Measurements from ENCODE around the gene CAPZA2.

Gene CAPZA2

DNA sequence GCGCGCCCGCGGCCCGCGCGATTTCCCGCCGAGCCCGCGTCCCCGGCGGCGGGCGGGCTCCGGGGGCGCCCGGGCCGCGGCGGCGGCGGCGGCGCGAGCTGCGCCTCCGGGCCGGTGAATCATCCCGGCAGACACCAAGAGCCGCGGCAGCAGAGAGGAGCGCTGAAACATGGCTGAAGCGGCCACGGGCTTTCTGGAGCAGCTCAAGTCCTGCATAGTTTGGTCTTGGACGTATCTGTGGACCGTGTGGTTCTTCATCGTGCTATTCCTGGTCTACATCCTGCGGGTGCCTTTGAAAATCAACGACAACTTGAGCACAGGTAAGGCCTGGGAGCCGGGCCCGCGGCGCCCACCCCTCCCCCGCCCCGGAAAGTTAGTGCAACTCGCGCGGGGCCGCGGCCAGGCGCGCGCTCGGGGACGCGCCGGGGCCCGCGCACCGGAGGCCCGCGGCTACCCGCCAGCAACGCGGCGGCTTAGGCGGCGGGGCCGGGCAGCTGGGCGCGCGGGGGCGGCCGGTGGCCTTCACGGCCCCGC is 91.1 kb downstream of the CAPZA2 start, which contains the start of gene ST7 (continued):
- no peak for TF ChIP-seq ZNF585B (tag by site-specific recombination; IDR thresholded peaks at IDR 0.05)
- TF ChIP-seq MEIS1 (CRISPR knock-in tag; IDR thresholded peaks at IDR 0.05; ENCODE audit: borderline replicate concordance) = no peak
- TF ChIP-seq FEZF1 (tag by site-specific recombination; IDR thresholded peaks at IDR 0.05) = no peak
- TF ChIP-seq ZNF354C (tag by site-specific recombination; IDR thresholded peaks at IDR 0.05; ENCODE audit: borderline replicate concordance, low read depth) = no peak
- no peak for TF ChIP-seq ZNF776 (tag by site-specific recombination; IDR thresholded peaks at IDR 0.05; ENCODE audit: borderline replicate concordance)
- no peak for TF ChIP-seq ZNF157 (tag by site-specific recombination; IDR thresholded peaks at IDR 0.05)
- no peak for TF ChIP-seq ZNF548 (tag by site-specific recombination; IDR thresholded peaks at IDR 0.05)
- TF ChIP-seq, protein P1, sequence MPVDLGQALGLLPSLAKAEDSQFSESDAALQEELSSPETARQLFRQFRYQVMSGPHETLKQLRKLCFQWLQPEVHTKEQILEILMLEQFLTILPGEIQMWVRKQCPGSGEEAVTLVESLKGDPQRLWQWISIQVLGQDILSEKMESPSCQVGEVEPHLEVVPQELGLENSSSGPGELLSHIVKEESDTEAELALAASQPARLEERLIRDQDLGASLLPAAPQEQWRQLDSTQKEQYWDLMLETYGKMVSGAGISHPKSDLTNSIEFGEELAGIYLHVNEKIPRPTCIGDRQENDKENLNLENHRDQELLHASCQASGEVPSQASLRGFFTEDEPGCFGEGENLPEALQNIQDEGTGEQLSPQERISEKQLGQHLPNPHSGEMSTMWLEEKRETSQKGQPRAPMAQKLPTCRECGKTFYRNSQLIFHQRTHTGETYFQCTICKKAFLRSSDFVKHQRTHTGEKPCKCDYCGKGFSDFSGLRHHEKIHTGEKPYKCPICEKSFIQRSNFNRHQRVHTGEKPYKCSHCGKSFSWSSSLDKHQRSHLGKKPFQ (tag by site-specific recombination; IDR thresholded peaks at IDR 0.05) = no peak
- no peak for TF ChIP-seq ZNF473 (tag by site-specific recombination; IDR thresholded peaks at IDR 0.05)
- peak; percentile 25; the same call in 1 of the 2 replicates for TF ChIP-seq KLF9 (tag by site-specific recombination; IDR thresholded peaks at IDR 0.05; ENCODE audit: low read depth)
- TF ChIP-seq ZBTB49 (tag by site-specific recombination; IDR thresholded peaks at IDR 0.05; ENCODE audit: low read depth) = no peak
- TF ChIP-seq GLI2 (tag by site-specific recombination; IDR thresholded peaks at IDR 0.05; ENCODE audit: borderline replicate concordance, low read depth) = no peak
- peak; percentile 55 for TF ChIP-seq YY1 (tag by site-specific recombination; IDR thresholded peaks at IDR 0.05)
- no peak for TF ChIP-seq KLF7 (tag by site-specific recombination; IDR thresholded peaks at IDR 0.05; ENCODE audit: borderline replicate concordance)
- TF ChIP-seq, protein P2, sequence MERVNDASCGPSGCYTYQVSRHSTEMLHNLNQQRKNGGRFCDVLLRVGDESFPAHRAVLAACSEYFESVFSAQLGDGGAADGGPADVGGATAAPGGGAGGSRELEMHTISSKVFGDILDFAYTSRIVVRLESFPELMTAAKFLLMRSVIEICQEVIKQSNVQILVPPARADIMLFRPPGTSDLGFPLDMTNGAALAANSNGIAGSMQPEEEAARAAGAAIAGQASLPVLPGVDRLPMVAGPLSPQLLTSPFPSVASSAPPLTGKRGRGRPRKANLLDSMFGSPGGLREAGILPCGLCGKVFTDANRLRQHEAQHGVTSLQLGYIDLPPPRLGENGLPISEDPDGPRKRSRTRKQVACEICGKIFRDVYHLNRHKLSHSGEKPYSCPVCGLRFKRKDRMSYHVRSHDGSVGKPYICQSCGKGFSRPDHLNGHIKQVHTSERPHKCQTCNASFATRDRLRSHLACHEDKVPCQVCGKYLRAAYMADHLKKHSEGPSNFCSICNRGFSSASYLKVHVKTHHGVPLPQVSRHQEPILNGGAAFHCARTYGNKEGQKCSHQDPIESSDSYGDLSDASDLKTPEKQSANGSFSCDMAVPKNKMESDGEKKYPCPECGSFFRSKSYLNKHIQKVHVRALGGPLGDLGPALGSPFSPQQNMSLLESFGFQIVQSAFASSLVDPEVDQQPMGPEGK (tag by site-specific recombination; IDR thresholded peaks at IDR 0.05) = 0 out of 2 replicates have a peak, but pooled peaks have one; percentile 67
- TF ChIP-seq ELK4 (IDR thresholded peaks at IDR 0.05; ENCODE audit: borderline replicate concordance, low read depth, low read length) = no peak
- no peak for TF ChIP-seq ZBTB17 (tag by site-specific recombination; IDR thresholded peaks at IDR 0.05)
- peak; percentile 29; the same call in 1 of the 2 replicates for TF ChIP-seq ZSCAN30 (tag by site-specific recombination; IDR thresholded peaks at IDR 0.05)
- TF ChIP-seq ZNF155 (tag by site-specific recombination; IDR thresholded peaks at IDR 0.05) = no peak
- peak; percentile 45; the same call in 1 of the 2 replicates for TF ChIP-seq SP7 (tag by site-specific recombination; IDR thresholded peaks at IDR 0.05)
- TF ChIP-seq REST (tag by site-specific recombination; IDR thresholded peaks at IDR 0.05) = no peak
- no peak for TF ChIP-seq ZNF529 (tag by site-specific recombination; IDR thresholded peaks at IDR 0.05; ENCODE audit: insufficient replicate concordance)
- no peak for TF ChIP-seq ZNF138 (tag by site-specific recombination; IDR thresholded peaks at IDR 0.05; ENCODE audit: borderline replicate concordance)
- peak; percentile 42; the same call in 1 of the 2 replicates for TF ChIP-seq ZFP69B (tag by site-specific recombination; IDR thresholded peaks at IDR 0.05)

Data from HEK293 (cell line).